Natural killer cell (primary cell): ENCODE results near the gene AKAP8L. TPM values are rescaled to one million over a fixed set of nuclear protein-coding genes. Genes with fewer than 3 reads are reported as not detected.

Experiments
- ATAC-seq, 3 donors: fragments of 150-1000 bp in 2 of 3; fragments of 200-7000 bp in 1 of 3; cut with Tn5 transposase; 1 replicate in 1 of 3; 2 replicates in 2 of 3; pipeline ENCODE4 v1.10.0; 2021; ENCODE audit warnings: mild to moderate bottlenecking in 2 of 3, moderate library complexity in 2 of 3
- DNase-seq, 2 donors: peaks; one replicate each; pipeline versions ENCODE4 v3.0.0 to v3.0.0-alpha.2; 2013 to 2021; ENCODE audit warnings: mixed read lengths in 1 of 2
- H3K27ac ChIP-seq: one replicate; pipeline ENCODE4 v1.5.1; 2013; ENCODE audit warnings: mild to moderate bottlenecking, low read length
- H3K27me3 ChIP-seq: one replicate; pipeline ENCODE4 v1.6.1; 2013; ENCODE audit warnings: low read length; ENCODE audit not compliant: control insufficient read depth, insufficient read depth
- H3K36me3 ChIP-seq: one replicate; pipeline ENCODE4 v1.6.1; 2013; ENCODE audit warnings: low read length; ENCODE audit not compliant: control insufficient read depth, insufficient read depth
- H3K4me1 ChIP-seq: one replicate; pipeline ENCODE4 v1.6.1; 2013; ENCODE audit warnings: low read length; ENCODE audit not compliant: control insufficient read depth, insufficient read depth
- H3K4me3 ChIP-seq: one replicate; pipeline ENCODE4 v1.5.1; 2013; ENCODE audit warnings: low read length
- H3K9me3 ChIP-seq: one replicate; pipeline ENCODE4 v1.6.1; 2013; ENCODE audit warnings: low read length; ENCODE audit not compliant: control insufficient read depth, insufficient read depth
- H3K27ac Mint-ChIP-seq, 2 donors: one replicate each; pipeline ENCODE4 v1.8.0; 2022; ENCODE audit warnings: mild to moderate bottlenecking in 2 of 2, mixed read lengths in 2 of 2, moderate library complexity in 1 of 2
- H3K27me3 Mint-ChIP-seq, 2 donors: one replicate each; pipeline ENCODE4 v1.8.0; 2022; ENCODE audit warnings: low read depth in 2 of 2, mixed read lengths in 2 of 2
- H3K36me3 Mint-ChIP-seq: one replicate; pipeline ENCODE4 v1.8.0; 2022; ENCODE audit warnings: mixed read lengths
- H3K4me1 Mint-ChIP-seq, 2 donors: one replicate each; pipeline ENCODE4 v1.8.0; 2022; ENCODE audit warnings: mixed read lengths in 2 of 2
- H3K4me3 Mint-ChIP-seq: one replicate; pipeline ENCODE4 v1.8.0; 2022; ENCODE audit warnings: mild to moderate bottlenecking, moderate library complexity, mixed read lengths
- H3K9me3 Mint-ChIP-seq, 2 donors: one replicate each; pipeline ENCODE4 v1.8.0; 2022; ENCODE audit warnings: mixed read lengths in 2 of 2
- WGBS: methylation state at CpG from one replicate; pipeline ENCODE4 v1.1.7; 2013; ENCODE audit warnings: missing lambda C conversion rate; ENCODE audit not compliant: insufficient coverage; 5-methylcytosine and 5-hydroxymethylcytosine counted together
- intact Hi-C: fragments of 100-400 bp; cut with micrococcal nuclease; formaldehyde crosslinking; loops from one replicate; pipeline ENCODE4 v1.14.2; 2022
- total RNA-seq, 4 donors: library from RNA; stranded (reverse); fragments of 120-200 nt in 1 of 4; gene quantifications; one replicate each; pipeline versions ENCODE4 v1.2.3 to v1.2.4, GENCODE V29; 2013 to 2022
- TF ChIP-seq, protein P1 (sequence below): fragments of 200-600 bp; IDR thresholded peaks from one replicate; pipeline ENCODE4 v1.8.0; 2022; ENCODE audit warnings: antibody characterized with exemption

The AKAP8L gene, protein sequence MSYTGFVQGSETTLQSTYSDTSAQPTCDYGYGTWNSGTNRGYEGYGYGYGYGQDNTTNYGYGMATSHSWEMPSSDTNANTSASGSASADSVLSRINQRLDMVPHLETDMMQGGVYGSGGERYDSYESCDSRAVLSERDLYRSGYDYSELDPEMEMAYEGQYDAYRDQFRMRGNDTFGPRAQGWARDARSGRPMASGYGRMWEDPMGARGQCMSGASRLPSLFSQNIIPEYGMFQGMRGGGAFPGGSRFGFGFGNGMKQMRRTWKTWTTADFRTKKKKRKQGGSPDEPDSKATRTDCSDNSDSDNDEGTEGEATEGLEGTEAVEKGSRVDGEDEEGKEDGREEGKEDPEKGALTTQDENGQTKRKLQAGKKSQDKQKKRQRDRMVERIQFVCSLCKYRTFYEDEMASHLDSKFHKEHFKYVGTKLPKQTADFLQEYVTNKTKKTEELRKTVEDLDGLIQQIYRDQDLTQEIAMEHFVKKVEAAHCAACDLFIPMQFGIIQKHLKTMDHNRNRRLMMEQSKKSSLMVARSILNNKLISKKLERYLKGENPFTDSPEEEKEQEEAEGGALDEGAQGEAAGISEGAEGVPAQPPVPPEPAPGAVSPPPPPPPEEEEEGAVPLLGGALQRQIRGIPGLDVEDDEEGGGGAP
- 100 to 1,000 TPM; 144 to 174 (median 173) TPM for total RNA-seq
- 107 TPM for total RNA-seq (2013)

DNA sequence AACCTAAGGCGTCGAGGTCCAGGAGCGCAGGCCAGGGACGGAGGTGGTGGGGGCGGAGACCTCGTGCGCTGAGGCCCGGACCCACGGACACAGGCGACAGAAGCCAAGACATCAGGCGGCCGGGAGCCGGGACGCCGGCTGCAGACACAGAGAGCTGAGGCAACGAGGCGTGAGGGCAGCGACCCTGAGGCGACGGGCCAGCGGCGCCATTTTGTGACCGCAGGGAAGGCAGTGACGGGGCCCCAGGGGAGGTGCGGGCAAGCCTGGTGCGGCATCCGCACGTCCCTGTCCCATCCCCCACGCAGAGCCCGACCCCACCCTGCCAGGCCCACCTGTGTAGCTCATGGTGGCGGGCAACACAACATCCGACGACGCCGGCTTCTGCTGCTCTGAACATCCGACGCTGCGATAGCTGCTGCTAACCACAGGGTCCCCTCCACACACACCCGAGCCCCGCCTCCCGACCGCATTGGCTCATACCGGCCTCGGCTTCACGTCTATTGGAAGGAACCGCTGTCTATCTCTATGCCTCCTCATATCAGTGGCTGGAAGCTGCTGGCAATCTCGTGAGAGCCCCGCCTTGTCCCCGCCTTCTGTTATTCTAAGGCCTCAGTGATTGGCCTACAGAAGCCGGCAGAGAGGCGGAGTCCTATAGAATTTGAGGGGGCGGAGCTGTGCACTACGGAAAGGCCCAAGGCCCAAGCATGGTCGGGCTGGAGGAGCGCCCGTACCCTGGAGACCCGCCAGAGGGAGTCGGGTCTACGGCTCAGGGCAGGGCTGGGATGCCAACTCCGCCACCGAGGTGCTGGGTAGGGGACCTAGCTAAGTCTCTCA is at the start of gene AKAP8L:
Gene AKAP8L (minus strand): TSS at position 410 of the 834 bp plus-strand sequence. CDS start 65 bp downstream, at position 345.
- Mint-ChIP-seq H3K27ac (peak within 1 kb of the TSS; percentile 91 to 98), H3K27me3 (no peaks in the 10 kb centered on the region), H3K36me3 (no peaks in the 10 kb centered on the region), H3K4me1 (peaks cover 42 to 45% of the 10 kb centered on the region in 2 donors), H3K4me3 (peak within 1 kb of the TSS; percentile 95), H3K9me3 (no peaks in the 10 kb centered on the region)
- Histone ChIP-seq H3K4me1 (peaks cover 25% of the 10 kb centered on the region), H3K4me3 (peak within 1 kb of the TSS; percentile 86), H3K36me3 (peaks cover 13% of the 10 kb centered on the region), H3K27me3 (no peaks in the 10 kb centered on the region), H3K27ac (peak within 1 kb of the TSS; percentile 50), H3K9me3 (no peaks in the 10 kb centered on the region)
- 0% methylated on average over 61 of the region's 61 CpGs for WGBS
- intact Hi-C loops = loop anchor here (1.0 kb wide), 4 partner anchors 39 to 138 kb away; partner anchors contain the start of genes AKAP8 and RASAL3
- TF ChIP-seq, protein P1, sequence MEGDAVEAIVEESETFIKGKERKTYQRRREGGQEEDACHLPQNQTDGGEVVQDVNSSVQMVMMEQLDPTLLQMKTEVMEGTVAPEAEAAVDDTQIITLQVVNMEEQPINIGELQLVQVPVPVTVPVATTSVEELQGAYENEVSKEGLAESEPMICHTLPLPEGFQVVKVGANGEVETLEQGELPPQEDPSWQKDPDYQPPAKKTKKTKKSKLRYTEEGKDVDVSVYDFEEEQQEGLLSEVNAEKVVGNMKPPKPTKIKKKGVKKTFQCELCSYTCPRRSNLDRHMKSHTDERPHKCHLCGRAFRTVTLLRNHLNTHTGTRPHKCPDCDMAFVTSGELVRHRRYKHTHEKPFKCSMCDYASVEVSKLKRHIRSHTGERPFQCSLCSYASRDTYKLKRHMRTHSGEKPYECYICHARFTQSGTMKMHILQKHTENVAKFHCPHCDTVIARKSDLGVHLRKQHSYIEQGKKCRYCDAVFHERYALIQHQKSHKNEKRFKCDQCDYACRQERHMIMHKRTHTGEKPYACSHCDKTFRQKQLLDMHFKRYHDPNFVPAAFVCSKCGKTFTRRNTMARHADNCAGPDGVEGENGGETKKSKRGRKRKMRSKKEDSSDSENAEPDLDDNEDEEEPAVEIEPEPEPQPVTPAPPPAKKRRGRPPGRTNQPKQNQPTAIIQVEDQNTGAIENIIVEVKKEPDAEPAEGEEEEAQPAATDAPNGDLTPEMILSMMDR = peak; percentile 81
- DNase-seq = peak; percentile 99
- ATAC-seq = peak; percentile 91 to 98 (median 93)

- DNase-seq (no peak), ATAC-seq (no peak)
- 84% methylated on average over 6 of the region's 6 CpGs for WGBS
- Mint-ChIP-seq H3K4me3 (peak overlapping the region; percentile 89), H3K27ac (peak overlapping the region; percentile 4 to 73), H3K36me3 (no peaks in the 10 kb centered on the region), H3K9me3 (no peaks in the 10 kb centered on the region), H3K27me3 (peaks cover 0 to 9% of the 10 kb centered on the region in 2 donors), H3K4me1 (peaks cover 52 to 60% of the 10 kb centered on the region in 2 donors)
- peaks cover 61% of the 10 kb centered on the region for H3K4me1 ChIP-seq
- H3K36me3 ChIP-seq = no peaks in the 10 kb centered on the region
- H3K4me3 ChIP-seq = no peak overlapping the region
- no peaks in the 10 kb centered on the region for H3K27me3 ChIP-seq
- intact Hi-C loops = loop anchor here (10.0 kb wide), 1 partner anchor 203 kb away; no protein-coding TSS in a partner anchor
- H3K9me3 ChIP-seq = no peaks in the 10 kb centered on the region
- peak overlapping the region; percentile 57 for H3K27ac ChIP-seq
- TF ChIP-seq, protein P1 = no peak
Measured at GRCh38 chr19:15467734-15468214, 49.0 kb upstream of the AKAP8L start.

- H3K27me3 Mint-ChIP-seq = peaks cover 0 to 9% of the 10 kb centered on the region in 2 donors
- H3K9me3 ChIP-seq = no peaks in the 10 kb centered on the region
- no peaks in the 10 kb centered on the region for H3K9me3 Mint-ChIP-seq
- peaks cover 52 to 66% of the 10 kb centered on the region in 2 donors for H3K4me1 Mint-ChIP-seq
- DNase-seq (peak in 1 of 2 donors; percentile 73), ATAC-seq (peak in 1 of 3 donors; percentile 11)
- TF ChIP-seq, protein P1 = no peak
- H3K4me3 Mint-ChIP-seq = peak overlapping the region; percentile 89
- 16% methylated on average over 8 of the region's 8 CpGs for WGBS
- intact Hi-C loops = loop anchor here (10.0 kb wide), 1 partner anchor 202 kb away; no protein-coding TSS in a partner anchor
- no peaks in the 10 kb centered on the region for H3K27me3 ChIP-seq
- no peaks in the 10 kb centered on the region for H3K36me3 Mint-ChIP-seq
- H3K36me3 ChIP-seq = peaks cover 3% of the 10 kb centered on the region
- peaks cover 68% of the 10 kb centered on the region for H3K4me1 ChIP-seq
- H3K27ac ChIP-seq = peak overlapping the region; percentile 57
- no peak overlapping the region for H3K4me3 ChIP-seq
- H3K27ac Mint-ChIP-seq = peak overlapping the region; percentile 73 to 84
Measured at GRCh38 chr19:15466851-15467733, 48.3 kb upstream of the AKAP8L start.
